SW480 (cell line): ENCODE measurements around the gene OR4C46.
"Not testable (repeated sequence)": the region's sequence is repeated elsewhere in the genome, so short reads cannot be mapped to it uniquely, and the experiment has no call there.

ENCODE experiments used
- DNase-seq: peaks from one replicate; pipeline ENCODE4 v3.0.0-alpha.2; 2016; ENCODE audit warnings: low spot score

OR4C46 gene

GRCh38 chr11:54603898-54604297 is at the start of gene OR4C46:
OR4C46 (minus strand) TSS chr11:54603998; CDS start chr11:54603998, 0 bp downstream.
- no peak for DNase-seq

GRCh38 chr11:54645606-54646005 is 41.8 kb upstream of the OR4C46 start:
- not testable (repeated sequence) for DNase-seq

GRCh38 chr11:54561439-54561838 is 42.4 kb downstream of the OR4C46 start:
- not testable (repeated sequence) for DNase-seq

- DNase-seq: no peak
These were observed 44.9 kb downstream of the OR4C46 start for GRCh38 chr11:54558919-54559318.

GRCh38 chr11:54558407-54558806 is 45.4 kb downstream of the OR4C46 start:
- DNase-seq: no peak
